ENCODE data around the gene LRRC42. TPM values are rescaled to one million over a fixed set of nuclear protein-coding genes. Genes with fewer than 3 reads are reported as not detected.

The LRRC42 gene
- total RNA-seq, 1 experiment from 2014 or later: 38.1 TPM

- Mint-ChIP-seq H3K27ac (no peak overlapping the region), H3K27me3 (ENCODE audit: low read depth) (peaks cover 5% of the 10 kb centered on the region), H3K4me1 (peaks cover 4% of the 10 kb centered on the region), H3K36me3 (peaks cover under 1% of the 10 kb centered on the region; the same call in 1 of the 2 replicates), H3K9me3 (peaks cover 2% of the 10 kb centered on the region), H3K4me3 (no peak overlapping the region)
- TF ChIP-seq ZNF416 (CRISPR knock-in tag; IDR thresholded peaks at IDR 0.05) (no peak), SP1 (CRISPR knock-in tag; conservative IDR thresholded peaks at IDR 0.05) (no peak), ZNF263 (CRISPR knock-in tag; IDR thresholded peaks at IDR 0.05; ENCODE audit: low read depth) (no peak), CTCF (IDR thresholded peaks at IDR 0.05) (no peak), GTF2I (CRISPR knock-in tag; conservative IDR thresholded peaks at IDR 0.05) (no peak), CREM (CRISPR knock-in tag; IDR thresholded peaks at IDR 0.05) (no peak), NFATC4 (CRISPR knock-in tag; IDR thresholded peaks at IDR 0.05) (no peak), SOX15 (CRISPR knock-in tag; IDR thresholded peaks at IDR 0.05) (no peak), ZNF138 (CRISPR knock-in tag; conservative IDR thresholded peaks at IDR 0.05) (no peak), MAX (CRISPR knock-in tag; IDR thresholded peaks at IDR 0.05) (no peak), KAT7 (CRISPR knock-in tag; IDR thresholded peaks at IDR 0.05; ENCODE audit: borderline replicate concordance) (no peak), ETV6 (CRISPR knock-in tag; IDR thresholded peaks at IDR 0.05) (no peak), GRHL2 (CRISPR knock-in tag; IDR thresholded peaks at IDR 0.05; ENCODE audit: insufficient replicate concordance, severe bottlenecking) (no peak)
- TF ChIP-seq, protein P1, sequence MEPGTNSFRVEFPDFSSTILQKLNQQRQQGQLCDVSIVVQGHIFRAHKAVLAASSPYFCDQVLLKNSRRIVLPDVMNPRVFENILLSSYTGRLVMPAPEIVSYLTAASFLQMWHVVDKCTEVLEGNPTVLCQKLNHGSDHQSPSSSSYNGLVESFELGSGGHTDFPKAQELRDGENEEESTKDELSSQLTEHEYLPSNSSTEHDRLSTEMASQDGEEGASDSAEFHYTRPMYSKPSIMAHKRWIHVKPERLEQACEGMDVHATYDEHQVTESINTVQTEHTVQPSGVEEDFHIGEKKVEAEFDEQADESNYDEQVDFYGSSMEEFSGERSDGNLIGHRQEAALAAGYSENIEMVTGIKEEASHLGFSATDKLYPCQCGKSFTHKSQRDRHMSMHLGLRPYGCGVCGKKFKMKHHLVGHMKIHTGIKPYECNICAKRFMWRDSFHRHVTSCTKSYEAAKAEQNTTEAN (CRISPR knock-in tag; IDR thresholded peaks at IDR 0.05): no peak
- TF ChIP-seq, protein P2, sequence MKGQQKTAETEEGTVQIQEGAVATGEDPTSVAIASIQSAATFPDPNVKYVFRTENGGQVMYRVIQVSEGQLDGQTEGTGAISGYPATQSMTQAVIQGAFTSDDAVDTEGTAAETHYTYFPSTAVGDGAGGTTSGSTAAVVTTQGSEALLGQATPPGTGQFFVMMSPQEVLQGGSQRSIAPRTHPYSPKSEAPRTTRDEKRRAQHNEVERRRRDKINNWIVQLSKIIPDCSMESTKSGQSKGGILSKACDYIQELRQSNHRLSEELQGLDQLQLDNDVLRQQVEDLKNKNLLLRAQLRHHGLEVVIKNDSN (CRISPR knock-in tag; IDR thresholded peaks at IDR 0.05): no peak
- no peak for ATAC-seq
- no peak for DNase-seq (ENCODE audit: low spot score)
- ChIA-PET POLR2A (no interaction called here), CTCF (interaction anchor here (5.3 kb wide), 1 partner anchor 19 kb away, joined by 26 read pairs; no protein-coding TSS in a partner anchor)
These were observed 64.4 kb downstream of the LRRC42 start for GRCh38 chr1:54010415-54011117.

DNA sequence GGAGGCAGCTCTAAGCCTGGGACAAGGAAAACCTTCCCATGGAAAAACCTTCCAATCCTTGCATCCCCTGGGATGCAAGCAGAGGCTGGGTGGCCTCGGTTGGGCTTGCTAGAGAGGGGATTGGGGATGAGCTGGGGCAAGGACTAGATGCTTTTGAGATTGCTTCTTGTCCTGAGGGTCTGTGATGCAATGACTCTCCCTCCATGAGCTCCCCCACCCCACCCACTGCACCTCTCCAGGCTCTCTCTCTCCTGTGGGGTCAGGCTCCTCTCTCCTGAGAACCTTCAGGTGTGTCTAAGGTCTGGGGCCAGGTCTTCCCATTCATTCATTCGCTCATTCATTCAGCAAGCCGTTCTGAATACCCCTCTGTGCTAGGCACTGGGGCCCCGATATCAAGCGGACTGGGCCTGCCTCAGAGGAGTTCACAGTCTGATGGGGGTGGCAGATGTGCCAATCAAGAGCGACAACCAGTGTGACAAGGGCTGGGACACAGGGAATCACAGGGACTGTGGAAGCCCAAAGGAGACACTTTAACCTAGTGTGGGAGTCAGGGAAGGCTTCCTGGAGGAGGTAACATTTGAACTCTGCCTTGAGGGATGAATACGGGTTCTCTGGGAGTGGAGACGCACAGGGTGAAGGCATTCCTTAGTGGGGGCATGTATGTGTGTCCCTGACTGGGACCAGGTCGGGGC is 65.3 kb downstream of the LRRC42 start:
- ATAC-seq: no peak
- H3K36me3 Mint-ChIP-seq: no peaks in the 10 kb centered on the region
- H3K9me3 Mint-ChIP-seq: no peaks in the 10 kb centered on the region
- ChIA-PET CTCF (interaction anchor here (0.8 kb wide), 1 partner anchor 19 kb away, joined by 6 read pairs; no protein-coding TSS in a partner anchor), POLR2A (no interaction called here)
- no peak for DNase-seq (ENCODE audit: low spot score)
- no peak overlapping the region for H3K4me3 Mint-ChIP-seq
- H3K4me1 Mint-ChIP-seq: peaks cover 9% of the 10 kb centered on the region
- no peak overlapping the region for H3K27ac Mint-ChIP-seq
- H3K27me3 Mint-ChIP-seq (ENCODE audit: low read depth): peaks cover 3% of the 10 kb centered on the region; the same call in 1 of the 2 replicates
- TF ChIP-seq, protein P3, sequence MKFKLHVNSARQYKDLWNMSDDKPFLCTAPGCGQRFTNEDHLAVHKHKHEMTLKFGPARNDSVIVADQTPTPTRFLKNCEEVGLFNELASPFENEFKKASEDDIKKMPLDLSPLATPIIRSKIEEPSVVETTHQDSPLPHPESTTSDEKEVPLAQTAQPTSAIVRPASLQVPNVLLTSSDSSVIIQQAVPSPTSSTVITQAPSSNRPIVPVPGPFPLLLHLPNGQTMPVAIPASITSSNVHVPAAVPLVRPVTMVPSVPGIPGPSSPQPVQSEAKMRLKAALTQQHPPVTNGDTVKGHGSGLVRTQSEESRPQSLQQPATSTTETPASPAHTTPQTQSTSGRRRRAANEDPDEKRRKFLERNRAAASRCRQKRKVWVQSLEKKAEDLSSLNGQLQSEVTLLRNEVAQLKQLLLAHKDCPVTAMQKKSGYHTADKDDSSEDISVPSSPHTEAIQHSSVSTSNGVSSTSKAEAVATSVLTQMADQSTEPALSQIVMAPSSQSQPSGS (CRISPR knock-in tag; IDR thresholded peaks at IDR 0.05; ENCODE audit: borderline replicate concordance, low read depth): no peak
- TF ChIP-seq ZNF396 (CRISPR knock-in tag; IDR thresholded peaks at IDR 0.05; ENCODE audit: borderline replicate concordance) (no peak), ARID4B (CRISPR knock-in tag; IDR thresholded peaks at IDR 0.05; ENCODE audit: borderline replicate concordance) (no peak)
- TF ChIP-seq, protein P4, sequence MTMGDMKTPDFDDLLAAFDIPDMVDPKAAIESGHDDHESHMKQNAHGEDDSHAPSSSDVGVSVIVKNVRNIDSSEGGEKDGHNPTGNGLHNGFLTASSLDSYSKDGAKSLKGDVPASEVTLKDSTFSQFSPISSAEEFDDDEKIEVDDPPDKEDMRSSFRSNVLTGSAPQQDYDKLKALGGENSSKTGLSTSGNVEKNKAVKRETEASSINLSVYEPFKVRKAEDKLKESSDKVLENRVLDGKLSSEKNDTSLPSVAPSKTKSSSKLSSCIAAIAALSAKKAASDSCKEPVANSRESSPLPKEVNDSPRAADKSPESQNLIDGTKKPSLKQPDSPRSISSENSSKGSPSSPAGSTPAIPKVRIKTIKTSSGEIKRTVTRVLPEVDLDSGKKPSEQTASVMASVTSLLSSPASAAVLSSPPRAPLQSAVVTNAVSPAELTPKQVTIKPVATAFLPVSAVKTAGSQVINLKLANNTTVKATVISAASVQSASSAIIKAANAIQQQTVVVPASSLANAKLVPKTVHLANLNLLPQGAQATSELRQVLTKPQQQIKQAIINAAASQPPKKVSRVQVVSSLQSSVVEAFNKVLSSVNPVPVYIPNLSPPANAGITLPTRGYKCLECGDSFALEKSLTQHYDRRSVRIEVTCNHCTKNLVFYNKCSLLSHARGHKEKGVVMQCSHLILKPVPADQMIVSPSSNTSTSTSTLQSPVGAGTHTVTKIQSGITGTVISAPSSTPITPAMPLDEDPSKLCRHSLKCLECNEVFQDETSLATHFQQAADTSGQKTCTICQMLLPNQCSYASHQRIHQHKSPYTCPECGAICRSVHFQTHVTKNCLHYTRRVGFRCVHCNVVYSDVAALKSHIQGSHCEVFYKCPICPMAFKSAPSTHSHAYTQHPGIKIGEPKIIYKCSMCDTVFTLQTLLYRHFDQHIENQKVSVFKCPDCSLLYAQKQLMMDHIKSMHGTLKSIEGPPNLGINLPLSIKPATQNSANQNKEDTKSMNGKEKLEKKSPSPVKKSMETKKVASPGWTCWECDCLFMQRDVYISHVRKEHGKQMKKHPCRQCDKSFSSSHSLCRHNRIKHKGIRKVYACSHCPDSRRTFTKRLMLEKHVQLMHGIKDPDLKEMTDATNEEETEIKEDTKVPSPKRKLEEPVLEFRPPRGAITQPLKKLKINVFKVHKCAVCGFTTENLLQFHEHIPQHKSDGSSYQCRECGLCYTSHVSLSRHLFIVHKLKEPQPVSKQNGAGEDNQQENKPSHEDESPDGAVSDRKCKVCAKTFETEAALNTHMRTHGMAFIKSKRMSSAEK (CRISPR knock-in tag; IDR thresholded peaks at IDR 0.05; ENCODE audit: borderline replicate concordance): no peak
